Hindlimb muscle (tissue), 1 donor: ENCODE results near the gene ADCY6. TPM values are rescaled to one million over a fixed set of nuclear protein-coding genes. Genes with fewer than 3 reads are reported as not detected.
"Not testable (repeated sequence)": the region's sequence is repeated elsewhere in the genome, so short reads cannot be mapped to it uniquely, and the experiment has no call there.

Experiments
- DNase-seq: peaks from one replicate; pipeline ENCODE4 v3.0.0-alpha.2; 2013
- polyA plus RNA-seq: library from polyadenylated mRNA; unstranded; fragments of 120-200 nt; gene quantifications from one replicate; pipeline ENCODE4 v1.2.1, GENCODE V29; 2013; ENCODE audit not compliant: insufficient read length

The ADCY6 gene
- polyA plus RNA-seq, 1 donor, result 40.6 TPM

- no peak for DNase-seq
These were observed 38.7 kb downstream of the ADCY6 start for GRCh38 chr12:48750215-48750614.

DNA sequence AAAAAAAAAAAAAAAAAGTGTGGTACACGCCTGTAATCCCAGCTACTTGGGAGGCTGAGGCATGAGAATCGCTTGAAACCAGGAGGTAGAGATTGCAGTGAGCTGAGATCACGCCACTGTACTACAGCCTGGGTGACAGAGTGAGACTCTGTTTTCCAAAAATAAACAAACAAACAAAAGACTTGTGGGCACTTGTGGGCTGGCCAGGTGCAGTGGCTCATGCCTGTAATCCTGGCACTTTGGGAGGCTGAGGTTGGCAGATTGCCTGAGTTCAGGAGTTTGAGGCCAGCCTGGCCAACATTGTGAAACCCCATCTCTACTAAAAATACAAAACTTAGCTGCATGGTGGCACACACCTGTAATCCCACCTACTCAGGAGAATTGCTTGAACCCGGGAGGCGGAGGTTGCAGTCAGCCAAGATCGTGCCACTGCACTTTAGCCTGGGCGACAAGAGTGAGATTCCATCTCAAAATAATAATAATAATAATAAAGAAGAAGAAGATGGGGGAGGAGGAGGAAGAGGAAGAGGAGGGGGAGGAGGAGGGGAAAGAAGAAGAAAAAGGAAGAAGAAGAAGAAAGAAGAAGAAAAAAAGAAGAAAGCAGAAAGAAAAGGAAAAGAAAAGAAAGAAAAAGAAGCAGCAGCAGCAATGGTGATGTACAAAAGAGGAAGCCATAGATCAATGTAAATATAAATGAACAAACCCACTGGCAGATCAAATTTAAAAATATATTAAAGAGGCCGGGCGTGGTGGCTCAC, 44.5 kb downstream of the ADCY6 start:
- no peak for DNase-seq

GRCh38 chr12:48739618-48740269, 49.1 kb downstream of the ADCY6 start:
- no peak for DNase-seq

GRCh38 chr12:48736456-48736855, 52.4 kb downstream of the ADCY6 start:
- no peak for DNase-seq

GRCh38 chr12:48728807-48729206, 60.1 kb downstream of the ADCY6 start:
- DNase-seq, result no peak

GRCh38 chr12:48720737-48721136, 68.2 kb downstream of the ADCY6 start:
- not testable (repeated sequence) for DNase-seq

- not testable (repeated sequence) for DNase-seq
These were observed 68.7 kb downstream of the ADCY6 start for GRCh38 chr12:48720171-48720570.

DNA sequence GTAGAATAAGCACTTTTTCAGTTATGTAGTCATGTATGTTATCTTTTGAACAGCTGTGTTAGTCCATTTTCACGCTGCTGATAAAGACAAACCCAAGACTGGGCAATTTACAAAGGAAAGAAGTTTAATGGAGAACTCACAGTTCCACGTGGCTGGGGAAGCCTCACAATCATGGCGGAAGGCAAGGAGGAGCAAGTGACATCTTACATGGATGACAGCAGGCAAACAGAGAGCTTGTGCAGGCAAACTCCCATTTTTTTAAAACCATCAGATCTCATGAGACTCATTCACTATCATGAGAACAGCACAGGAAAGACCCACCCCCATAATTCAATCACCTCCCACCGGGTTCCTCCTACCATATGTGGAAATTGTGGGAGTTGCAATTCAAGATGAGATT, 69.9 kb downstream of the ADCY6 start:
- not testable (repeated sequence) for DNase-seq

DNA sequence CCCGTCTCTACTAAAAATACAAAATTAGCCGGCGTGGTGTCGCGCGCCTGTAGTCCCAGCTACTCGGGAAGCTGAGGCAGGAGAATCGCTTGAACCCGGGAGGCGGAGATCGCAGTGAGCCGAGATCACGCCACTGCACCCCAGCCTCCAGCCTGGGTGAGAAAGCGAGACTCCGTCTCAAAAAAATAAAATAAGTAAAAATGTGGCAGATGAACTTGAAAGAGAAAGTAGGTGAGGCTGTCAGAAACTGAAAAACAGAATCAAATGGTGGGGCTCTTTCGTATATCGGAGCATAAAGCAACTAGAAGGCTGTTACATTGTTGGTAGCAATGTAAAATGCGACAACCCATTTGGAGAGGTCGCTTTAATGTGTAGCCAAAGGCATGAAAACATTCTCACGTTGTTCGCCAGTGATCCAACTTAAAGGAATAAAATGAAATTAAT, 71.6 kb downstream of the ADCY6 start:
- DNase-seq, result peak; percentile 9

GRCh38 chr12:48716493-48717251, 72.2 kb downstream of the ADCY6 start, which contains the start of gene CCNT1:
CCNT1 (minus strand) TSS chr12:48716707; CDS start chr12:48716675, 32 bp downstream.
- peak; percentile 100 for DNase-seq

Other genes starting within 250 kb of the ADCY6 start
- not detected for gene LALBA, start 219.0 kb downstream of the ADCY6 start, polyA plus RNA-seq
- 29.8 TPM for gene KANSL2, start 106.9 kb downstream of the ADCY6 start, polyA plus RNA-seq
- gene CCNT1, start 72.4 kb downstream of the ADCY6 start, polyA plus RNA-seq, result 19.9 TPM
- gene CACNB3, start 29.4 kb upstream of the ADCY6 start, polyA plus RNA-seq, result 12.2 TPM
- gene DDX23, start 63.1 kb upstream of the ADCY6 start, polyA plus RNA-seq, result 59.8 TPM
- 0.37 TPM for gene RND1, start 76.8 kb upstream of the ADCY6 start, polyA plus RNA-seq
- 20.4 TPM for gene FKBP11, start 136.4 kb upstream of the ADCY6 start, polyA plus RNA-seq
- gene ARF3, start 168.4 kb upstream of the ADCY6 start, polyA plus RNA-seq, result 46.1 TPM
- gene WNT10B, start 182.6 kb upstream of the ADCY6 start, polyA plus RNA-seq, result 0.84 TPM
- gene WNT1, start 189.2 kb upstream of the ADCY6 start, polyA plus RNA-seq, result not detected
- 32.5 TPM for gene DDN, start 210.3 kb upstream of the ADCY6 start, polyA plus RNA-seq
- gene PRKAG1, start 229.7 kb upstream of the ADCY6 start, polyA plus RNA-seq, result 57.6 TPM